ENCODE results near the gene TRPM5.
A peak's percentile ranks its signal among the peaks of the same experiment; 100 is the strongest.

TRPM5 gene

GRCh38 chr11:2401436-2401984 lies 42.8 kb downstream of the TRPM5 start:
- no peak for DNase-seq

DNA sequence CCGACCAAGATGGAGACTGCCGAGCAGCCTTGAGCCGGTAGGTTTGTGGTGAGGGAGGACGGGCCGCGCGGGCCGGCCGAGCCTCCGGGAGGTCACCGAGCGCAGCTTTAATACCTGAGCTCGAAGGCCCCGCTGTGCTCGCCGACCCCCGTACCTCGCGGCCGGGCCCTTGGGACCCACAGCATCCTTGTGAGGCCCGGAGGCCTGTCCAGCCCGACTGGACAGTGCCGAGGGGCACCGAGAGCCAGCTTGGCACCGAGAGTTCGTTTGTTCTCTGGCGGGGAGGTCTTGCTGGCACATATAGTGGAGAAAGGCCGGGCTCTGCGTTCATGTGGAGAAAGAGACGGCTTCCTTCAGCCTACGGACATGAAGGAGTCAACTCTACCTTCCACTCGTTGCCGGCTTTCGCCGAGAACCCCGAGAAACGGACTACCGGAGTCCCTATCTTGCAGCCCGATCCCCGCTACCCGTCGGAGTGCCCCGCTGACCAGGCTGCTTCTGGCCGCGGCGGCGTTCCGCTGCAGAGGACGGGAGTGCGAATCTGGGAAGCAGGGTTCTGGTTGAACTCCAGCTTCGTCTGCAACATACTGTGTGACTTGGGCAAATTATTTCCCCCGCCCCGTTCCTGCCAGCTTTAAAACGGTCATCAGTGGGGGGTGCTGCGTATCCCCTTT lies 43.4 kb downstream of the TRPM5 start:
- no peak for DNase-seq

DNA sequence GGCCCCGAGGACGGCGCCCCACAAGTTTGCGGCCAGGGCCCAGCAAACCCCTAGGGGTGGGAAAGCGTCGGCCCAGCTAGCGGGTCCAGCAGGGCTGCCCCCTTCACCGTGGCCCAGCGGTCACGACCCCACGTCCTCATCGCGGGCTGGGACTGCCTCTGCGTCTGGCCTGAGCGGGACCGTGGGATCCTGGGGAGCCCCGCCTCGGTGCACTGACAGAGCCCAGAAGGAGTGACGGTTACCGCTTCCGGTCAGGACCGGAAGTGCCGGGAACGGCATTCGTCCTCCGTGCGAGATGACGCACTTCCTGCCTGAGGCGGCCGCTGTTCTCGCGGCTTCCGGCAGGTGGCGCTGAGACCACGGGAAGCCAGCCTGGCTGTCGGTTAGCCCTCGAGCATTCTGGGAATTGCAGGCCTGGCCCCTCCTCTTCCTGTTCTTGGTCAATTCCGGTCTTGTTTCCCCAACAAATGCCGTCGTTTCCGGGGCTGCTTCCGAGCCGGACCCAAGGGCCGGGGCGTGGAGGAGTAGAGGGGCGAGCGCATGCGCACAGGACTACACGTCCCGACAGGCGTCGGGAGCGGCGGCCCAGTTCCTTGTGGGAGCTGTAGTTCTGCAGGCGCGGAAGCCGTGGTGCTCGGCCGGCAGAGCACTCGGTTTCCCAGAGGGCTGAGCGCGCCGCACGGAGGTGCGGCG lies 44.1 kb downstream of the TRPM5 start, which contains the start of gene TSSC4:
TSSC4 (plus strand) TSS at position 682 of the 693 bp plus-strand sequence. CDS start 1,884 bp downstream, outside the sequence.
- peak; percentile 100 for DNase-seq

GRCh38 chr11:2399488-2400068 lies 44.7 kb downstream of the TRPM5 start:
- no peak for DNase-seq

GRCh38 chr11:2398664-2399355 lies 45.5 kb downstream of the TRPM5 start:
- no peak for DNase-seq

DNA sequence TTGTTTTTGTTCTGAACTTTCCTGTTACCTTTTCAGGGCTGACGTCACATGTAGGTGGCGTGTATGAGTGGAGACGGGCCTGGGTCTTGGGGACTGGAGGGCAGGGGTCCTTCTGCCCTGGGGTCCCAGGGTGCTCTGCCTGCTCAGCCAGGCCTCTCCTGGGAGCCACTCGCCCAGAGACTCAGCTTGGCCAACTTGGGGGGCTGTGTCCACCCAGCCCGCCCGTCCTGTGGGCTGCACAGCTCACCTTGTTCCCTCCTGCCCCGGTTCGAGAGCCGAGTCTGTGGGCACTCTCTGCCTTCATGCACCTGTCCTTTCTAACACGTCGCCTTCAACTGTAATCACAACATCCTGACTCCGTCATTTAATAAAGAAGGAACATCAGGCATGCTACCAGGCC lies 47.3 kb downstream of the TRPM5 start:
- no peak for DNase-seq

- DNase-seq: no peak
Observed at GRCh38 chr11:2396471-2396870, 47.8 kb downstream of the TRPM5 start.

- DNase-seq: no peak
Observed at GRCh38 chr11:2395856-2396255, 48.5 kb downstream of the TRPM5 start.

DNA sequence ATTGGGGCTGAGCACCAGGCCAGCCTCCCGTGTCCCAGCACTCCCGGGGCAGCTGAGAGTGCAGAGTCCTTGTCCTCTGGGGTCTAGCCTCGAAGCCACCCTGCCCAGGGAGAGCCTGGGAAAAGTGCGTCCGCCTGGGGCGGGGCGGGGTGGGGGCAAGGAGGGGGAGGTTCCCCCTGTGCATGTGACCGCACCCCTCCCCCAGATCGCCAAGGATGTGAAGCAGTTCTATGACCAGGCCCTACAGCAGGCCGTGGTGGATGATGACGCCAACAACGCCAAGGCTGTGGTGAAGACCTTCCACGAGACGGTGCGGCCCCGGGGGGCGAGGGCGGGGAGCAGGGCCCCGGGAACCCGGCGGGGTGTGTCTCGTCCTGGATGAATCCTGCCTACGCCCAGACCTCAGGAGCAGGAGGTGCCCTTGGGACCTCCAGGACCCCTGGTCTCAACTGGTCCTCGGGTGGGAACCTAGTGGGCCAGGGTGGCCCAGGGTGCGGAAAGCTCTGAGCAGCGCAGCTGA lies 49.0 kb downstream of the TRPM5 start:
- DNase-seq: no peak

- DNase-seq: no peak
Observed at GRCh38 chr11:2394818-2395105, 49.6 kb downstream of the TRPM5 start.

All from CD4-positive, alpha-beta T cell treated with Interleukin-1 beta for 1 hour (primary cell).